H1 (cell line): Measurements from ENCODE around the gene SELENOI. TPM values are rescaled to one million over a fixed set of nuclear protein-coding genes. Genes with fewer than 3 reads are reported as not detected.

ENCODE experiments used
- CTCF ChIA-PET: fragments of 300-600 bp; sonication (Branson Sonifier 250); formaldehyde crosslinking; loops from one replicate; lab custom pipeline; 2021; ENCODE audit not compliant: partially characterized antibody; lab: Charles Lee
- POLR2A ChIA-PET: fragments of 300-600 bp; sonication (Branson Sonifier 250); formaldehyde crosslinking; loops from one replicate; lab custom pipeline; 2021; ENCODE audit warnings: inconsistent platforms; ENCODE audit not compliant: partially characterized antibody; lab: Charles Lee
- DNase-seq, 2 experiments: peaks; one replicate each; pipeline versions ENCODE4 v3.0.0 to v3.0.0-alpha.2; 2010 to 2022; ENCODE audit warnings: low spot score in 2 of 2, low read depth in 1 of 2, mixed read lengths in 1 of 2
- FAIRE-seq: peaks from 2 replicates; lab custom pipeline; 2011; peaks lifted over from hg19 to GRCh38; lab: Jason Lieb, UNC
- H2AFZ ChIP-seq: 2 replicates; pipeline ENCODE4 v1.8.1; 2012; ENCODE audit warnings: low read length, inconsistent platforms
- H2AK5ac ChIP-seq: 2 replicates; pipeline ENCODE4 v1.6.1; 2013; ENCODE audit warnings: low read depth, low read length
- H2BK120ac ChIP-seq: replicated peaks from 2 replicates; pipeline ENCODE3; 2013; ENCODE audit warnings: low read depth, low read length, inconsistent platforms
- H2BK12ac ChIP-seq: 2 replicates; pipeline ENCODE4 v1.6.1; 2013; ENCODE audit warnings: low read depth, low read length
- H2BK15ac ChIP-seq: 2 replicates; pipeline ENCODE4 v1.6.1; 2013; ENCODE audit warnings: low read length
- H2BK20ac ChIP-seq: 2 replicates; pipeline ENCODE4 v1.6.1; 2013; ENCODE audit warnings: low read length
- H2BK5ac ChIP-seq: 2 replicates; pipeline ENCODE4 v1.6.1; 2013; ENCODE audit warnings: low read depth, low read length
- H3K14ac ChIP-seq: 2 replicates; pipeline ENCODE4 v1.6.1; 2013; ENCODE audit warnings: inconsistent platforms; ENCODE audit not compliant: insufficient read length
- H3K18ac ChIP-seq: 2 replicates; pipeline ENCODE4 v1.6.1; 2013; ENCODE audit warnings: low read length; ENCODE audit errors: extremely low read depth
- H3K23ac ChIP-seq: 2 replicates; pipeline ENCODE4 v1.6.1; 2013; ENCODE audit warnings: inconsistent platforms; ENCODE audit not compliant: insufficient read length
- H3K23me2 ChIP-seq: 2 replicates; pipeline ENCODE4 v1.6.1; 2013; ENCODE audit warnings: low read depth, low read length
- H3K27ac ChIP-seq: 2 replicates; pipeline ENCODE4 v1.6.1; 2011; ENCODE audit warnings: low read depth, low read length, inconsistent platforms
- H3K27me3 ChIP-seq, 4 experiments: replicated peaks in 1 of 4; 1 replicate in 1 of 4; 2 replicates in 3 of 4; pipeline versions ENCODE4 v1.6.1 to v1.8.1; 2011 to 2013; ENCODE audit warnings: low read length in 3 of 4, mild to moderate bottlenecking in 3 of 4, inconsistent platforms in 2 of 4, mixed read lengths in 2 of 4, moderate library complexity in 1 of 4; ENCODE audit not compliant: control insufficient read depth in 3 of 4, insufficient read depth in 3 of 4; ENCODE audit errors: extremely low read depth in 1 of 4
- H3K36me3 ChIP-seq, 4 experiments: 2 replicates each; pipeline versions ENCODE4 v1.6.1 to v1.8.1; 2011 to 2013; ENCODE audit warnings: mild to moderate bottlenecking in 4 of 4, low read length in 3 of 4, moderate library complexity in 2 of 4, control low read depth in 1 of 4, inconsistent platforms in 1 of 4; ENCODE audit not compliant: insufficient read depth in 4 of 4, control insufficient read depth in 2 of 4
- H3K4ac ChIP-seq: replicated peaks from 2 replicates; pipeline ENCODE3; 2013; ENCODE audit warnings: low read length, low read depth, mixed read lengths, inconsistent platforms; ENCODE audit not compliant: insufficient read length
- H3K4me1 ChIP-seq, 4 experiments: replicated peaks in 1 of 4; 1 replicate in 1 of 4; 2 replicates in 3 of 4; pipeline versions ENCODE4 v1.6.1 to v1.8.1; 2011 to 2013; ENCODE audit warnings: low read length in 3 of 4, inconsistent platforms in 2 of 4, mixed read lengths in 1 of 4; ENCODE audit not compliant: insufficient read depth in 4 of 4, control insufficient read depth in 3 of 4
- H3K4me2 ChIP-seq, 2 experiments: 2 replicates each; pipeline versions ENCODE4 v1.6.1 to v1.8.1; 2011 to 2013; ENCODE audit warnings: low read depth in 2 of 2, low read length in 2 of 2, control low read depth in 1 of 2, inconsistent platforms in 1 of 2, mild to moderate bottlenecking in 1 of 2; ENCODE audit not compliant: insufficient read depth in 1 of 2
- H3K4me3 ChIP-seq, 4 experiments: fragments of 200-600, 300-600 bp in 1 of 4; sonication (generic), shearing (Covaris generic), sonication (Bioruptor Twin) in 1 of 4; 2 replicates each; pipeline versions ENCODE4 v1.5.1 to v1.8.1; 2011 to 2016; ENCODE audit warnings: low read length in 4 of 4, low read depth in 3 of 4, control low read depth in 2 of 4, inconsistent platforms in 2 of 4, mild to moderate bottlenecking in 2 of 4, mixed read lengths in 1 of 4, moderate library complexity in 1 of 4; ENCODE audit not compliant: insufficient read depth in 2 of 4; ENCODE audit errors: extremely low read depth in 1 of 4
- H3K56ac ChIP-seq: replicated peaks from 2 replicates; pipeline ENCODE3; 2013; ENCODE audit warnings: low read depth, mild to moderate bottlenecking, mixed read lengths, low read length, inconsistent platforms; ENCODE audit not compliant: insufficient read length
- H3K79me1 ChIP-seq: 2 replicates; pipeline ENCODE4 v1.6.1; 2013; ENCODE audit warnings: low read depth, low read length, control low read depth
- H3K79me2 ChIP-seq, 2 experiments: 2 replicates each; pipeline versions ENCODE4 v1.6.1 to v1.8.1; 2012 to 2013; ENCODE audit warnings: low read length in 2 of 2, mild to moderate bottlenecking in 2 of 2, inconsistent platforms in 1 of 2; ENCODE audit not compliant: insufficient read depth in 2 of 2, control insufficient read depth in 1 of 2
- H3K9ac ChIP-seq, 4 experiments: replicated peaks in 1 of 4; 1 replicate in 1 of 4; 2 replicates in 3 of 4; pipeline versions ENCODE4 v1.6.1 to v1.8.1; 2011 to 2013; ENCODE audit warnings: low read depth in 3 of 4, low read length in 3 of 4, control low read depth in 2 of 4, mild to moderate bottlenecking in 2 of 4, moderate library complexity in 2 of 4, inconsistent platforms in 1 of 4; ENCODE audit errors: extremely low read depth in 1 of 4
- H3K9me3 ChIP-seq, 2 experiments: 2 replicates each; pipeline versions ENCODE4 v1.6.1 to v1.8.1; 2012 to 2013; ENCODE audit warnings: mild to moderate bottlenecking in 2 of 2, moderate library complexity in 2 of 2, control low read depth in 1 of 2, inconsistent platforms in 1 of 2, low read depth in 1 of 2, low read length in 1 of 2, mixed read lengths in 1 of 2; ENCODE audit not compliant: insufficient read depth in 2 of 2
- H4K20me1 ChIP-seq, 2 experiments: replicated peaks in 1 of 2; 2 replicates each; pipeline versions ENCODE3 to v1.8.1; 2011 to 2013; ENCODE audit warnings: inconsistent platforms in 2 of 2, low read length in 2 of 2, mild to moderate bottlenecking in 1 of 2; ENCODE audit not compliant: insufficient read depth in 2 of 2, control insufficient read depth in 1 of 2
- H4K5ac ChIP-seq: 2 replicates; pipeline ENCODE4 v1.6.1; 2013; ENCODE audit warnings: low read length, low read depth, mixed read lengths, inconsistent platforms; ENCODE audit not compliant: insufficient read length
- H4K8ac ChIP-seq: 2 replicates; pipeline ENCODE4 v1.8.0; 2013; ENCODE audit warnings: mild to moderate bottlenecking, moderate library complexity, low read length, inconsistent platforms; ENCODE audit not compliant: insufficient read depth; ENCODE audit errors: extremely low read depth
- H4K91ac ChIP-seq: replicated peaks from 2 replicates; pipeline ENCODE3; 2013; ENCODE audit warnings: low read length, mixed read lengths, inconsistent platforms; ENCODE audit not compliant: insufficient read length
- SP2 ChIP-seq: IDR thresholded peaks from 2 replicates; pipeline ENCODE4 v1.6.1; 2012; ENCODE audit warnings: mild to moderate bottlenecking, low read length, inconsistent platforms
- WGBS, 2 experiments: shearing (Covaris generic) in 1 of 2; methylation state at CpG; one replicate each; pipeline versions ENCODE4 v1.1.6 to v1.1.7; 2013 to 2015; ENCODE audit warnings: low lambda C conversion rate in 2 of 2, mixed read lengths in 2 of 2, inconsistent platforms in 1 of 2, low coverage in 1 of 2, missing lambda C conversion rate in 1 of 2; ENCODE audit not compliant: insufficient replicate concordance in 2 of 2, insufficient coverage in 1 of 2, insufficient read length in 1 of 2; ENCODE audit errors: extremely low coverage in 1 of 2, missing lambda C conversion rate in 1 of 2; 5-methylcytosine and 5-hydroxymethylcytosine counted together
- polyA plus RNA-seq, 7 experiments: library from polyadenylated mRNA; depleted of rRNA in 3 of 7; stranded (reverse) in 5 of 7; unstranded in 2 of 7; fragments of >200 nt in 5 of 7; fragments of 200-250 nt in 2 of 7; gene quantifications; 1 replicate in 5 of 7; 2 replicates in 1 of 7; 4 replicates in 1 of 7; pipeline versions ENCODE4 v1.2.1 to v1.2.3, GENCODE V29; 2011 to 2013; ENCODE audit warnings: missing spikeins in 2 of 7, mixed read lengths in 2 of 7
- total RNA-seq: library from RNA; stranded (reverse); fragmentation: NEBNext Ultra II Directional; extraction: Animal tissue kit (Norgen Biotek cat#: 25700); gene quantifications from 2 replicates; pipeline ENCODE4 v1.2.1, GENCODE V29; 2021

The SELENOI gene
- total and polyA plus RNA-seq, 2 of the 8 experiments (the other 6 are each of a cell fraction or from before 2014, with no cell fraction given) = 15.9 to 63.8 TPM

- Histone ChIP-seq H2BK12ac (0 out of 2 replicates have a peak overlapping the region, but pooled peaks have one; percentile 22), H3K27ac (no peak overlapping the region), H2BK120ac (no peak overlapping the region), H2BK5ac (no peak overlapping the region), H3K18ac (no peak overlapping the region), H2AK5ac (no peak overlapping the region), H4K8ac (no peak overlapping the region), H3K9ac (no peak overlapping the region), H2BK15ac (no peak overlapping the region), H4K20me1 (no peaks in the 10 kb centered on the region), H3K36me3 (no peaks in the 10 kb centered on the region), H3K27me3 (no peaks in the 10 kb centered on the region), H4K91ac (no peak overlapping the region), H3K9me3 (no peaks in the 10 kb centered on the region), H3K79me2 (no peaks in the 10 kb centered on the region), H4K5ac (no peak overlapping the region), H3K56ac (no peak overlapping the region), H3K4me2 (no peak overlapping the region), H3K23me2 (no peaks in the 10 kb centered on the region), H2BK20ac (no peak overlapping the region), H3K79me1 (no peaks in the 10 kb centered on the region), H3K4me3 (no peak overlapping the region), H3K14ac (no peak overlapping the region), H3K4ac (no peak overlapping the region), H3K23ac (no peak overlapping the region), H2AFZ (no peak overlapping the region), H3K4me1 (peaks cover 0 to 2% (median 1%) of the 10 kb centered on the region in 4 experiments; a peak in 2 of 7 replicates)
- no peak for DNase-seq
- no peak for FAIRE-seq
- ChIA-PET CTCF (interaction anchor here (0.9 to 3.3 kb wide), 15 partner anchors 9 to 156 kb away, joined by 3 to 18 read pairs (median 4); no protein-coding TSS in a partner anchor), POLR2A (interaction anchor here (6.2 kb wide), 1 partner anchor 14 kb away, joined by 34 read pairs; no protein-coding TSS in a partner anchor)
- WGBS, 2 experiments = 84% methylated on average over 12 of the region's 12 CpGs; no CpG with 5 or more reads in 1 of the 2 experiments
- no peak for TF ChIP-seq SP2
Observed at GRCh38 chr2:26313446-26313845, 32.5 kb upstream of the SELENOI start.
